Measurements from ENCODE around the gene MED10. TPM values are rescaled to one million over a fixed set of nuclear protein-coding genes. Genes with fewer than 3 reads are reported as not detected.
A peak's percentile ranks its signal among the peaks of the same experiment; 100 is the strongest.

Gene MED10
- 15.1 and 20.1 TPM in 2 replicates for total RNA-seq (2014; rRNA removed; shearing (Covaris generic))

GRCh38 chr5:6377905-6378765, at the start of gene MED10:
Gene MED10, minus strand, starts transcription at chr5:6378547. Its CDS starts 64 bp downstream, at chr5:6378483.
- DNase-seq (ENCODE audit: low read depth) = peak; percentile 95

- peak; percentile 25 for DNase-seq (ENCODE audit: low read depth)
These were observed 49.3 kb upstream of the MED10 start for GRCh38 chr5:6427694-6428093.

GRCh38 chr5:6424700-6425099, 46.4 kb upstream of the MED10 start:
- no peak for DNase-seq (ENCODE audit: low read depth)

GRCh38 chr5:6424110-6424659, 45.8 kb upstream of the MED10 start:
- no peak for DNase-seq (ENCODE audit: low read depth)

- DNase-seq (ENCODE audit: low read depth) = no peak
These were observed 45.2 kb upstream of the MED10 start for GRCh38 chr5:6423327-6424109.

GRCh38 chr5:6419340-6419852, 41.0 kb upstream of the MED10 start:
- peak; percentile 45 for DNase-seq (ENCODE audit: low read depth)

- no peak for DNase-seq (ENCODE audit: low read depth)
These were observed 40.4 kb upstream of the MED10 start for GRCh38 chr5:6418679-6419276.

- DNase-seq (ENCODE audit: low read depth) = no peak
These were observed 39.3 kb upstream of the MED10 start for GRCh38 chr5:6417657-6418056.

GRCh38 chr5:6412811-6413210, 34.5 kb upstream of the MED10 start:
- DNase-seq (ENCODE audit: low read depth) = no peak

GRCh38 chr5:6411141-6411540, 32.8 kb upstream of the MED10 start:
- DNase-seq (ENCODE audit: low read depth) = peak; percentile 67

GRCh38 chr5:6410421-6410820, 32.1 kb upstream of the MED10 start:
- no peak for DNase-seq (ENCODE audit: low read depth)

GRCh38 chr5:6408627-6409446, 30.5 kb upstream of the MED10 start:
- peak; percentile 53 for DNase-seq (ENCODE audit: low read depth)

- DNase-seq (ENCODE audit: low read depth) = no peak
These were observed 29.9 kb upstream of the MED10 start for GRCh38 chr5:6408260-6408596.

GRCh38 chr5:6407558-6408259, 29.4 kb upstream of the MED10 start:
- DNase-seq (ENCODE audit: low read depth) = no peak

GRCh38 chr5:6405591-6405990, 27.2 kb upstream of the MED10 start:
- DNase-seq (ENCODE audit: low read depth) = no peak

GRCh38 chr5:6404129-6404528, 25.8 kb upstream of the MED10 start:
- peak; percentile 86 for DNase-seq (ENCODE audit: low read depth)

GRCh38 chr5:6403416-6403815, 25.1 kb upstream of the MED10 start:
- peak; percentile 34 for DNase-seq (ENCODE audit: low read depth)

GRCh38 chr5:6402939-6403338, 24.6 kb upstream of the MED10 start:
- DNase-seq (ENCODE audit: low read depth) = peak; percentile 48

- DNase-seq (ENCODE audit: low read depth) = peak; percentile 27
These were observed 23.1 kb upstream of the MED10 start for GRCh38 chr5:6401410-6401809.

Measured in Daoy (cell line).